Subcutaneous adipose tissue (tissue), 4 donors: Measurements from ENCODE around the gene KMT2A. TPM values are rescaled to one million over a fixed set of nuclear protein-coding genes. Genes with fewer than 3 reads are reported as not detected.

Experiments
- total RNA-seq, 4 donors: library from RNA; depleted of rRNA; stranded (reverse); fragments of >200 nt; gene quantifications; one replicate each; pipeline ENCODE4 v1.1.0, GENCODE V29; 2016
- TF ChIP-seq, protein P1 (sequence below): fragments of 450-650 bp; IDR thresholded peaks from one replicate; pipeline ENCODE4 v1.5.1; 2016; ENCODE audit warnings: low read depth, mild to moderate bottlenecking, control low read depth, antibody characterized with exemption, moderate library complexity

The KMT2A gene
- total RNA-seq, 4 donors from 2014 or later, result 62.2 to 81.0 (median 69.8) TPM

- TF ChIP-seq, protein P1, sequence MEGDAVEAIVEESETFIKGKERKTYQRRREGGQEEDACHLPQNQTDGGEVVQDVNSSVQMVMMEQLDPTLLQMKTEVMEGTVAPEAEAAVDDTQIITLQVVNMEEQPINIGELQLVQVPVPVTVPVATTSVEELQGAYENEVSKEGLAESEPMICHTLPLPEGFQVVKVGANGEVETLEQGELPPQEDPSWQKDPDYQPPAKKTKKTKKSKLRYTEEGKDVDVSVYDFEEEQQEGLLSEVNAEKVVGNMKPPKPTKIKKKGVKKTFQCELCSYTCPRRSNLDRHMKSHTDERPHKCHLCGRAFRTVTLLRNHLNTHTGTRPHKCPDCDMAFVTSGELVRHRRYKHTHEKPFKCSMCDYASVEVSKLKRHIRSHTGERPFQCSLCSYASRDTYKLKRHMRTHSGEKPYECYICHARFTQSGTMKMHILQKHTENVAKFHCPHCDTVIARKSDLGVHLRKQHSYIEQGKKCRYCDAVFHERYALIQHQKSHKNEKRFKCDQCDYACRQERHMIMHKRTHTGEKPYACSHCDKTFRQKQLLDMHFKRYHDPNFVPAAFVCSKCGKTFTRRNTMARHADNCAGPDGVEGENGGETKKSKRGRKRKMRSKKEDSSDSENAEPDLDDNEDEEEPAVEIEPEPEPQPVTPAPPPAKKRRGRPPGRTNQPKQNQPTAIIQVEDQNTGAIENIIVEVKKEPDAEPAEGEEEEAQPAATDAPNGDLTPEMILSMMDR, result no peak
Measured at GRCh38 chr11:118569670-118570069, 133.4 kb downstream of the KMT2A start.

GRCh38 chr11:118570787-118571186 is 134.5 kb downstream of the KMT2A start:
- TF ChIP-seq, protein P1, result no peak

- TF ChIP-seq, protein P1, result no peak
Measured at GRCh38 chr11:118572061-118572980, 136.0 kb downstream of the KMT2A start, which contains the start of gene ARCN1. Gene ARCN1, plus strand, starts transcription at chr11:118572409. Its CDS starts 139 bp downstream, at chr11:118572548.

- TF ChIP-seq, protein P1, result no peak
Measured at GRCh38 chr11:118572981-118573550, 136.8 kb downstream of the KMT2A start.

GRCh38 chr11:118574636-118575035 is 138.3 kb downstream of the KMT2A start:
- TF ChIP-seq, protein P1, result no peak

Other genes starting within 250 kb of the KMT2A start
- 10 to 100 TPM in 2 of 4 donors, 1 to 10 TPM in 2; 2.8 to 51.7 (median 14.0) TPM for gene JAML, start 211.5 kb upstream of the KMT2A start, total RNA-seq
- 1 to 10 TPM; 1.1 to 3.7 (median 2.0) TPM for gene MPZL3, start 184.1 kb upstream of the KMT2A start, total RNA-seq
- gene MPZL2, start 172.2 kb upstream of the KMT2A start, total RNA-seq, result 10 to 100 TPM; 14.3 to 28.0 (median 17.7) TPM
- 1 to 10 TPM in 3 of 4 donors, under 1 TPM in 1; 0.38 to 3.4 (median 1.8) TPM for gene CD3E, start 131.8 kb upstream of the KMT2A start, total RNA-seq
- 1 to 10 TPM in 3 of 4 donors, not detected in 1; 2.0 to 4.9 (median 2.4) TPM for gene CD3D, start 93.8 kb upstream of the KMT2A start, total RNA-seq
- gene CD3G, start 92.1 kb upstream of the KMT2A start, total RNA-seq, result 1 to 10 TPM in 2 of 4 donors, under 1 TPM in 2; 0.38 to 2.1 (median 1.4) TPM
- gene UBE4A, start 76.9 kb upstream of the KMT2A start, total RNA-seq, result 10 to 100 TPM; 44.8 to 57.7 (median 45.8) TPM
- 10 to 100 TPM; 36.1 to 84.5 (median 42.8) TPM for gene ATP5MG, start 34.9 kb upstream of the KMT2A start, total RNA-seq
- gene TTC36, start 91.0 kb downstream of the KMT2A start, total RNA-seq, result 10 to 100 TPM in 1 of 4 donors, 1 to 10 TPM in 3; 3.1 to 71.0 (median 5.0) TPM
- 10 to 100 TPM in 3 of 4 donors, 1 to 10 TPM in 1; 6.8 to 21.9 (median 14.4) TPM for gene TMEM25, start 94.7 kb downstream of the KMT2A start, total RNA-seq
- gene IFT46, start 129.4 kb downstream of the KMT2A start, total RNA-seq, result 10 to 100 TPM; 18.1 to 28.4 (median 24.7) TPM
- 100 to 1,000 TPM in 1 of 4 donors, 10 to 100 TPM in 3; 75.3 to 227 (median 96.2) TPM for gene ARCN1, start 135.9 kb downstream of the KMT2A start, total RNA-seq
- gene PHLDB1, start 171.1 kb downstream of the KMT2A start, total RNA-seq, result 100 to 1,000 TPM; 137 to 535 (median 197) TPM
- gene TREH, start 243.2 kb downstream of the KMT2A start, total RNA-seq, result not detected